IPS DF 19.7 (cell line): Measurements from ENCODE around the gene CBFB.

Source experiments
- DNase-seq: peaks from one replicate; pipeline ENCODE4 v3.0.0-alpha.2; 2013; ENCODE audit warnings: low read depth, low spot score

The CBFB gene

DNA sequence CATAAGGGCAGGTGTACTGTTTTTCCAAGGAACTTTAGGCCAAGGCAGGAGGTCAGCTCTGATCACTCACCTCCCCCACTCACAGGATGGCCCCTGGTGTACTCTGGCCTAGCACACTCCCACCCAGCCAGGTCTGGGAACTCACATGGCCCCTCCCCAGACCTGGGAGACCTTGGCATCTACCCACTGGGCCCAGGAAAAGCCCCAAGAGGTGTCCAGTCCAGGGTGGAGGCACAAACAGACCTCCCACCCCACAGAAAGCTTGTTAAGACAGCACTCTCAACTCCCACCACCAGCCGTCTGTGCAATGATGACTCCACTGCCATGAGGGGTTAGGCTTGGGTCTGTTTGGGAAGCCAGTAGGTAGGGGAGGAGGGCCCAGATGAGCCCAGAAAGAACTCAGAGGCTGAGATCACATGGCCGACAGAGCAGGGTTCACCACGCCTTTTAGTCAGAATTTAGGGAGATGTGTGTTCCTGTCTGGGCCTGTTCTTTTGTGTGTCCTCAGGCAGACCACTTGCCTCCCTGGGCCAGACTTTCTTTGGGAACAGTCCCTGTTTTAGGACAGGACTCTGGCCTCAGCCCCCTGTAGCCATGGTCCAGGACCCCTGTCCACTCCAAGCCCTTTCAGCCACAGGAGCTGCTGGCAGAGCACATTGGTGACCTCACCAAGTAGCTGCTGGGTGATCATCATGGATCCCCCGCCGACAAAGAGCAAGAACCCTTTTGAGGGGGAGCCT lies 12.1 kb upstream of the CBFB start:
- DNase-seq = no peak

DNA sequence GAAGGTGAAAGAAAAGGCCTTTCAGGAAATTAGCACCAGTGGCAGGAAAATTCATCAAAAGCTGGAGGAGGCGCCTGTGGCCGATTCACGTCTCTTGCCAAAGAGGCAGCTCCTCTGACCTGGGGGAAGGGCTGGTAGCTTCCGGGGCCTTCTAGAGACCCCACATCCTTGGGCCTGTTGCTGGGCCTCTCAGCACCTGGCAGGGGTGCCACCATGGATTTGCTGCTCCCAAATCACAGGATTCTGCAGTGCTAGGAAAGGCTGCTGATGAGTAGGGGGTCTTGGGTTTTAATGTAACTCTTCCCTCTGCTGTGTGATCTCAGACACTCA lies 11.6 kb upstream of the CBFB start:
- DNase-seq = no peak

DNA sequence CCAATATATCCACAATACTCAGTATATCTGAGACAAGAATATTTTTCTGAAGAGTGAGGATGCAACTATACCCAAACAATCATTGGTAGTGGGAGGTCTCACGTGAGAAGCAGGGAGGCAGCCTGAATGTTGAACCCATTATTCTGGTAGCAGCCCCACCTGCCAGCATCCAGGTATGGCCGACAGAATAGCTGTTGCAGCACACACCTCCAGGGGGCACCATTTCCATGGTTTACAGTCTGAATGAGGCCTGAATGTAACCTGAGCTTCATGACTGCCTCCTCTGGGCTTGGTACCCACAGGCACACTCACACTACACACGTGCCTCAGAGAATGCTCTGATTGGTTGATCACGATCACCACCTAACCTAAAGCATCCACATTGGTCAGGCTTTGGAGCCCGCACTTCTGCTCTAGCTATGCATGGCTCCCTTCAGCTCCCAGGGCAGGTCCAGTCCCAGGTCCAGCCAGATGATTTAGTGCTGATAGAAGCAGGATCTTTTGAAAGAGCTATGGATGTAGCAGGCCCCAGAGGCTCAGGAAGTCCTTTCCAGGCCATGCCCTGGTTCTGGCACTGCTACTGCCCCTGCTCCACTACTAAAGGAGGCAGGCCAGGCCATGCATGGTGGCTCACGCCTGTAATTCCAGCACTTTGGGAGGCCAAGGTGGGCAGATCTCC lies 11.0 kb upstream of the CBFB start:
- DNase-seq = peak; percentile 99

DNA sequence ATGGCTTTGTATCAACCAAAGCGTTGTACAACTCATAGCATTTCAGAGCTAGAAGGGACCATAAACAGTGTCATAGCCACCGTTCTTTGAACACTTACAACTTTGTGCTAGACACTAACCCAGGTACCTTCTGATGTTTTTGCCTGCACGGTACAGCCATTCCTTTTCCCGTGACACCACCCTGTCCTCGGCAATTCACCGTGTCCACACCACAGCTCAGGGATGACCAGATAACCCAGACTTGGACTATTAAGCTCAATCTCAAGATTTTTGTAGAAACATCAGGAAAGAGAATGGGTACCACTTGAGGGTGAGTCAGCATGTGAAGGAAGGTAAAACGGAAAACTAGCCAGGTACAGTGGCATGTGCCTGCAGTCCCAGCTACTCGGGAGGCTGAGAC lies 9.8 kb upstream of the CBFB start:
- no peak for DNase-seq

GRCh38 chr16:67021321-67021720 lies 7.6 kb upstream of the CBFB start:
- DNase-seq = no peak

DNA sequence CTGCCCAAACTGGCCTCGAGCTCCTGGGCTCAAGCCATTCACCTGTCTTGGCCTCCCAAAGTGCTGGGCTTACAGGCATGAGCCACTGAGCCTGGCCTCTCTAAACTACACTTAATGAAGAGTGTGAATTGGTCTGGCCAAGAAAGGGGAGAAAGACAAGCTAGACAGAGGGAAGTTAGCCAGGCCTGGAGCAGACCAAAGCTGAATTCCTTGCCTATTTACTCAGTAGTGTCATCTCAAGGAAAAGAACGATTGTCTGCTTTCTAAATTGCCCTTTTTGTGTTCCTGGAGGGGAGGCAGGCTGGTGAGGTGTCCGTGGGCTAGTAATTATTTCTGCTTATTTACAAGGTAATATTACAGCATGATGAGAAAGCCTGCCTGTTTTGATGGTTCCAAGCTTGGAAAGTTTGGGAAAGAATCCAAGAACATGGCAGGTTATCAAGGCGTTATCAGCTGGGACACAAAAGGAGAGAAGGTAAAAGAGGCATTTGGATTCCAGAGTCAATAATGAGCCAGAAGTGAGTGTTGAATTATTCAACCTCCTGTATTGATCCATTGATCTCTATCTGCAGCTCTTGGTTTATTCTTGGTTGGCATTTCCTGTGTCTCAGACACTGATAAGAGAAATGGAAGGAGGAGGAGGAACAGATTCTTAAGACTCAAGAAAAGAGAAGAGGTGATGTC lies 6.3 kb upstream of the CBFB start:
- DNase-seq = no peak

- DNase-seq = no peak
Measured at GRCh38 chr16:67023689-67024088, 5.3 kb upstream of the CBFB start.

- no peak for DNase-seq
Measured at GRCh38 chr16:67024384-67025209, 4.4 kb upstream of the CBFB start.

- no peak for DNase-seq
Measured at GRCh38 chr16:67025210-67025550, 3.8 kb upstream of the CBFB start.

- no peak for DNase-seq
Measured at GRCh38 chr16:67026570-67026969, 2.4 kb upstream of the CBFB start.

DNA sequence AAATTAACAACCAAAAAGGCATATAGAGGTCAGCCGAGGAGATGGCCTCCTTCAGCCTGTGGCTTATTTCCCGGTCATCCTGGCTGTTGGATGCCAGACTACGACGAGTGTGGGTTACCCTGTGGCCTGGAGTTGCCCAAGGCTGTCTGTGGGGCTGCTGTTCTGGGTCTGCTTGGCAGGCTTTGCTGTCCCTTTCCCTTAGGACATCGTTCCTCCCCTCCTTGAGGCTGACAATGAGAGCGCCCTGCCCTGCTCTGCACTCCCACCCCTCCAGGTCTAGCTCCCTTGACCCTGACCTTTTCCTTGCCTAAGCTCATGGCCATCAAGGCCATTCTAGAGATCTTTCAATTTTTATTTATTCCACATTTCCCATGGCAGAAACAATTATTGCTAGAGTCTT lies 1.9 kb upstream of the CBFB start:
- DNase-seq = no peak

GRCh38 chr16:67028167-67028695 lies 718 bp upstream of the CBFB start:
- DNase-seq = no peak

GRCh38 chr16:67029254-67030096 lies 526 bp downstream of the CBFB start:
- no peak for DNase-seq

- DNase-seq = no peak
Measured at GRCh38 chr16:67030221-67030962, 1.4 kb downstream of the CBFB start.

- DNase-seq = no peak
Measured at GRCh38 chr16:67034487-67034886, 5.5 kb downstream of the CBFB start.

DNA sequence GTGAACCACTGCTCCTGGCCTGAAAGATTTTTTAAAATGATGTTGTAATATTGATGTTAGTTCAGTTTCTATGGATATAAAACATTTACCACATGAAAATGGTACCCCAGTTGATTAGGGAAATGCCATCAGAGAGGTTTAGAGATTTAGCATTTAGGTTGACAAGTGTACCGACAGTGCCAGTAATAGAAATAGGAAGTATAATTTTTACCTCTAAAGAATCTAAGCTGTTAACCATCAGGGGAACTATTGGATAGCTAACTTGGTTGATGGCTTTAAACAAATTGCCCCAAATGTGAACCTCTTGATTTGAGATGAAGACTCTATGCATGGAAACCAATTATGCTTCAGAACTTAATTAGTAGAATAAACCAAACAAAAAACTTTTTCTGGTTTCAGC lies 6.4 kb downstream of the CBFB start:
- DNase-seq = no peak

DNA sequence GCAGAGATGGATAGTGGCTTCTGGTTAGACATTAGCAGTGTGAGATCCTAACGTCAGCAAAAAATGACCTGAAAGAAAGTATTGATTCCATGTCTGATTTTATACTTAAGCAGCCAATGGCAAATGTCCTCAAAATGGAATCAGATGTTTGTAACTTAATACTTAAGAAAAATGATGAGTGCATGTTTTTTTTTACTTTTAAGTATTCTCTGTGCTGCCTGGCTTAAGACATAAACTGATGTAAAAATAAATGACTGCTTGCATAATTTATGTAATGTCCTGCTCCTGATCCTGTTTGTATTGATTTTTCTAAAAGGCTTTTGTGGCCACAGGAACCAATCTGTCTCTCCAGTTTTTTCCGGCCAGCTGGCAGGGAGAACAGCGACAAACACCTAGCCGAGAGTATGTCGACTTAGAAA lies 7.4 kb downstream of the CBFB start:
- no peak for DNase-seq

DNA sequence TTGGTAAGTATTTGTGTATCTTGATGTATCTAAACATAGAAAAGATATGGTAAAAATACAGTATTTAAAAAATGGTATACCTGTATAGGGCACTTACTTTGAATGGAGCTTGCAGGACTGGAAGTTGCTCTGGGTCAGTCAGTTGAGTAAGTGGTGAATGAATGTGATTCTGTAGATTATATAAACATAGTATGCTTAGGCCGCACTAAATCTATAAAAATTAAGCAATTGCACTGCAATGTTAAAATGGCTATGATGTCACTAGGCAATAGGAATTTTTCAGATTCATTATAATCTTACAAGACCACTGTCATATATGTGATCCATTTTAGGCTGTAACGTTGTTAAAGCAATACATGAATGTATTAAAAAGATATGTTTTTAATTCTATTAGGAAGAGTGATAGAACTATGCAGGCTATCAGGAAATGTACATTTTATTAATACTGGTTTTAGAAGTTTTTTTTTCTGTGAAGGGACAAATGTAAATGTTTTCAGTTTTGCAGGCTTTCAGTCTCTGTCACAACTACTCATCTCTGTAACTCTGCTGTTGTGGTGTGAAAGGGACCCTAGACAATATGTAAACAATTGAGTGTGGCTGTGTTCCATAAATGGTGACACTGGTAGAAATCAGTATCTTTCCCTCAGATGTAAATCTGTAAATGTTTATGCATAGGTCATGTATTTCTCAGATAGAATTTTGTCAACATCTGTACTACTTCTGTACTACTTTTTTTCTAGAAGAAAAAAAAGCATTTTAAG lies 10.5 kb downstream of the CBFB start:
- DNase-seq = no peak

DNA sequence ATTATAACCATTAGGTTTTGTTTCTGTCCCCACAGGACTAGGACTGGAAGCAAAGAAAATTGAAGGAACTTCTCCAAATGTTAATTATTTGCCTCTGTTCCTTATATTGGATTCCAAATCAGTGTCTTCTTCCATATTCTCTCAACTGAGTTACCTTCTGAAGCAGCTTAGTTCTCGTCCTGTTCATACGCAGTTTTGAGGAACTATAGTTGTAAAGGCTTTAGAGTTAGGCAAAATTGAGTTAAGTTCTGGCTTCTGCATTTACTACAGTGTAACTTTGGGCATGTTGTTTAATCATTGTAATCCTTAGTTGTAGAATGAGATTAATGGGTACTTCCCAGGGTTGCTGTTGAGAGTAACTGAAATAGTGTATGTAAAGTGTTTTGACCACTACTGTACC lies 11.2 kb downstream of the CBFB start:
- no peak for DNase-seq

DNA sequence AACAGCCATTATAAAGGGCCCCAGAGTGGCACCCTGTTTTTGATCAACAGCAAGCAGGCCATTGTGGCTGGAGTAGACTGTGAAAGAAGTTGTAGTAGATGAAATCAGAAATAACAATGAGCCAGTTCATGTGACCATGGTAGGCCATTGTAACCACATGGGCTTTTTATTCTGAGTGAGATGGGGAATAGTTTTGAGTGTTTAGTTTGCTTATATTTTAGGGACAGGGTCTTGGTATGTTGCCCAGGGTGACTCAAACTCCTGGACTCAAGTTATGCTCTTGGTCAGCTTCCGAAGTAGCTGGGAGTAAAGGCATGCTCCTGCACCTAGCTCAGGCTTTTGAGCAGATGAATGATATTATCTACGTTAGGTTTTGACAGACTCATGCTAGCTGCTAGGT lies 12.0 kb downstream of the CBFB start:
- DNase-seq = no peak
